GM18517 (cell line): ENCODE measurements around the gene LARGE1.

ENCODE experiments used
- ATAC-seq: cut with Tn5 transposase; IDR thresholded peaks from one replicate; pipeline ENCODE4 v1.9.1; 2021; ENCODE audit warnings: mild to moderate bottlenecking, moderate library complexity; ENCODE audit not compliant: unreplicated experiment

The LARGE1 gene

DNA sequence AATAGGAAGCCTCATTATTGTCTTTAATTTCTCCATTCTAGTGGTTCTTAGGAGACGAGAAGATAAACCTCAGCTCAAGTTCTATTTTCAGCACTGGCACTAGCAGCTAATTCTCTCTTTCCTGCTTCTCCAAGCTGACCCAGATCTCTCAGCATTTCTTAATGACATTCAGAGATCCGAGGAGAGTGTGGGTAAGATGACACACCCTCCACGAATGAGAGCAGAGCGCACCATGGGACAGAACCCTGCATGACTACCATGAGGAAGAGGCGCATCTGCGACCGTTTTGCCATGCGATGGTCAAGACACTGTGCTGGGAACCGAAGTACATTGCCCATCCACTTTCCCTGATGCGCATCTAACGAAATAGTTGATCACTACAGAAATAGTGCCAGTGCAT, 241.8 kb downstream of the LARGE1 start:
- no peak for ATAC-seq

DNA sequence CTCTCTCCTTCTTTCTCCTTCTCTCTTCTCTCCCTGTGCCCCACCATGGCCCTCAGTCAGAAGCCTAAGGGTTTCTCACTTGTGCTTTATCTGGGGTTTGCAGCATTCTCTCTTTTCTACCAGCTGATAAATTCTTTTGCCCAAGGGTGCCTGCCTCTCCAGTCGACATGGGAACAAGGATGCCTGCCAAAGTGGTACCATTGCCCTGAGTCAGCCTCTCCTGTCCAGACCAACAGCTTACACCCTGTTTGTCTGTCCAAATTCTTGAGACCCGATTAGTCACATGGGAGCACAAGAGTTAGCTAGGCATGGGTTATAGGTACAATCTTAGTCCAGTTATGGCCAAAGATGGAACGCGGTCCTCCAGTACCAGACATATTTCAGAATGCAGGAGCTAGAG, 242.7 kb downstream of the LARGE1 start:
- no peak for ATAC-seq

DNA sequence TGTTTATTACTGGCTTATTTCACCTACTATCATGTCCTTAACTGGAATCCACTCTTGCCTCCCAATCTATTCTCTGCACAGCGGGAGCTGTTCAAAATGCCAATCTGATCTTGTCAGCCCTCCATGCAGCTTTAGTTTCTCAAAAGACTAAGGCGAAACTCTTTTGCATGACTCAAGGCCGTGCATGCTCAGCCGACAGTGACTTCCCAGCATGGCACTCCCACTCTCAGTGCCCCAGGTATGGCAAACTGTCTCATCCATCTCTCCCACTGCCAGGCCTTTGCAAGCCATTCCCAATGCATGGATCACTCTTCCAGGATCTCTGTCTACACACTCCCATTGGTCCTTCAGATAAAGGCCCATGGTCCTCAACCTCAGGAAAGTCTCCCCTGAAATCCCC, 245.9 kb downstream of the LARGE1 start:
- ATAC-seq = no peak

DNA sequence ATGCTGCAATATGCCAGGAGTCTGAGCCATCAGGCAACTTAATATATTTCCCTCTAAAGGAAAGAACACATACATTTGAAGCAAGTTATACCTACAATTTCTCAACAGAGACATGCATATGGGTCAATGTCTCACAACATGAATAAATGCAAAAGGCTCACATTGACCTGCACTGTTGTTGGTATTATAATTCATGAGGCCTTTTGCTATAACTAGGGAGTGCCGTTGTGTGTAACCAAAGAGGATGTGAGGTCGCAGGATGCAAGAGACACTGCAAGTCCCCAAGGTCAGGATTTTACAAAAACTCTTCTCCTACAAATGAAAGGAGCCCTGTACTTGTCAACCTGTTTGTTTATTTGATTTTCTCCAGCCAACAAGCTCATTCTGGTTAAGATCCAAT, 250.5 kb downstream of the LARGE1 start:
- ATAC-seq = no peak

DNA sequence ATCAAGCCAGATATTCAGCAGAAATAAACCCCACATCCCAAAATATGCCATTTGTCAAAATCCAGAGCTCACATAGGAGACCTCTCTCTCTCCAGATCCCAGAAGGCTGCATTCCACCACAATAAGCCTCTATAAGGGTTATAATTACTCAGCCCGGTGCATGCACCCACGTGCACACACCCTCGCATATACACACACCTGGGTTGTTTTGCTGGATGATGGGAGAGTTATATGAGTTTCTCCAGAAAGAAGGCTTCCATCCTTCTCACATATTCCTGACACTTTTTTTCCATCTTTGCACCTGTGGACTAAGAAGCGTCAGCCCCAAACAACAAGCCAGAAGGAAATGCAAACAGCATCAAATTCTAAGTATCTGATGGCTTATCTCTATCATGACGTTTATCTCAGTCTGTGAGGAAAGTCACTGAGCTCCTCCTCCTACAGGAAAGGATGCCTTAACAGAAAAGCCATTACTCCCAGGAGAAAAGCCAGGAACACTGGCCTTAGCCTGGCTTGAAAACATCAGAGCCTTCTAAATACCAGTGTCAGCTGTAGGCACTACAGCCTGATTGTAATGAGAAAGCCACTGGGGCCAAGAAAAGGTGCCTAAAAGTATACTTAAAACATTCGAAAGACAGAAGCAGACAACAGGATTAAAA, 253.2 kb downstream of the LARGE1 start:
- ATAC-seq = no peak

DNA sequence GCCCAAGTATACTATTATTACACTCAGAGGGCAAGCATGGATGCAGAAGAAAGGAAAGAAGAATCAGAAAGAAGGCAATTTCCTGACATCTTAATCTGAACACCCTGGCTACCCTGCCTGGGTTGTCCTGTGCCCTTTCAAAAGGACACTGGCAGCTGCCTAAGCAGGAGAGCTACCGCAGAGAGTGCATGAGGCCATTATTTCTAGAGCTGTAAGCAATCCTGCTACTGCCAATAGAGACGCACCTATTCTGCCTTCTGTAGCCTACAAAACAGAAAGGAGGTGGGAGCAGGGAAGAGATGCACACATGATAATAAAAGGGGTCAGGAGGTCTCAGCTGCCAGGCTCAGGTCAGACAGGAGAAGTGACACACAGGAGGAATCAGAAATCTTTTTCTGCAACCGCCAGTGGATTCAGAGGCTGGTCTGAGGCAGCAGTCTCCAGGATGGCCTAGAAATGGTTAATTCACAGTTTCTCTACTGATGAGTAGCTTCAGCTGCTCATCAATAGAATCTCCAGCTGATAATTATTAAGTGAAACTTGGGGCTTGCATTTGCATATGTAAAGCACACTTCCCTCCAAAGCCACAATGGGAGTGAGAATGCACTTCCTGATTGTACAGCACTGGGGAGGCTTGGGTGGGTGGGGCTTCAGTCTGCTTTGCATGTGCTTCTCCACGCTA, 253.9 kb downstream of the LARGE1 start:
- ATAC-seq = no peak

GRCh38 chr22:33659448-33659847, 260.8 kb downstream of the LARGE1 start:
- no peak for ATAC-seq

DNA sequence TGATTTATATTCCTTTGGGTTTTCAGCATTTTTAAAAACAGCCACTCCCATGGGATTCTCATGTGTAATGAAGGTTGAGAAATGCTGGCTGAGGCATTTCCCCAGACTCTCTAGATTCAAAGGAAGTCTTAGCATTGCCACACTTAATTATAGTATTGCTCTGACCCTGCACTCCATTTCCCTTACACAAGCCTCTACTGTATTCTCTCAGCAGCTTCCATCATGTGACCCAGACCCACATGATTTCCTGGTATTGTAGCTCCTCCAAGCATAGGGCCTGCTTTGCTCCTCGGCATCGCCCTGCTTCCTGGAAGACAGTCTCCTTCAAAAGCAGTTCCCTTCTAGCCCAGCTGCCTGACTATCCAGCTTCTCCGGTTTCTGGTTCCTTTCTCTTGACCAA, 261.5 kb downstream of the LARGE1 start:
- no peak for ATAC-seq

DNA sequence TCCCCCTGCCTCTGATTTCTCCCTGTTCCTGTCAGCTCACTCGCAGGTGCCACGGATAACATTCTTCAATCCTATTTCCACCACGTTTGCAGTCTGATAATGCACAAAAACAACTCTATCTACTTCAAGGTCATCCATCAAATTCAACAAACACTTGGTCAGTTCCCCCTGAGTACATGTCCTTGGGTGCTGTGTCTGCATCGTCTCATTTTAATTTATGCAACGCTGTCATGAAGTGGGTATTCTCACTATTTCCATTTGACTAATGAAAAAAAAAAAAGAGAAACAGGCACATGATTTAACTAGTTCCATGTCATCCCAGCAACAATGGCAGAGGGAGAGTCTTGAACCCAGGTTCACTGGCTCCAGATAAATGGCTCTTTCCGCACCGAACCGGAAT, 262.6 kb downstream of the LARGE1 start:
- no peak for ATAC-seq

DNA sequence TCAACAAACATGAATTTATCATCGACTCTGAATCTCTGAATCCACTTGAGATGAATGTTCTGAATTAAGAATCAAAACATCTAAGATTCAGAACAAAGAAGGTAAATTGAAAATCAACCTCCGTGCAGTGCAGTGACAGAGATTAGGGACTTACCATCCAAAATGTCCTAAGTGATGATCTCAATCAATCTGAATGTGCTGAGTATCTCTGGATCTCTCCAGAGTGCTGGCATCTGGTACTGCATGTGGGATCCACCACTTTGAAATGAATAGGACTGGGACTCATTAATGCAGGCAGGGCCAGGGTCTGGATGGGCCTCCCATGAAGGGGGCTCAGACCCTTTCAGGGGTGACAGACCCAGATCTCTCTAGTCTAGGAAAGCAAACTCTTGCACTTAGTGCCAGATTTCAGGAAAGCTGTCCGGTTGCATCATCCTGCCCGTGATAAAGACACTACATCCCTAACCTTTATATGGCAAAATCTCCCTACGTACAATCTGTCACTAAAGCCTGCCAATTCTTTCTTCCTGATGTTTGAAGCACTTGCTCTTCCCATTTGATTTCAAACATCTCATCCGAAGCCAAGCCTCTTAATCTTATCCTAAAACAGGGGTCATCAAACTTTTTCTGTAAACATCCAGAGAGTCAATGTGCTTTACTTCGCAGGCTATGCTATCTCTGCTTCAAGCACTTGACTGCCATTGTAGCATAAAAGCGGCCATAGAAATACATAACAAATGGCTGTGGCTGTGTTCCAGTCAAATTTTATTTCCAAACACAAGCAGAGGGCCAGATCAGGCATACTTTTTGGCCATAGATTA, 263.3 kb downstream of the LARGE1 start:
- no peak for ATAC-seq

GRCh38 chr22:33654173-33654895, 265.9 kb downstream of the LARGE1 start:
- no peak for ATAC-seq

GRCh38 chr22:33653532-33654063, 266.7 kb downstream of the LARGE1 start:
- no peak for ATAC-seq

DNA sequence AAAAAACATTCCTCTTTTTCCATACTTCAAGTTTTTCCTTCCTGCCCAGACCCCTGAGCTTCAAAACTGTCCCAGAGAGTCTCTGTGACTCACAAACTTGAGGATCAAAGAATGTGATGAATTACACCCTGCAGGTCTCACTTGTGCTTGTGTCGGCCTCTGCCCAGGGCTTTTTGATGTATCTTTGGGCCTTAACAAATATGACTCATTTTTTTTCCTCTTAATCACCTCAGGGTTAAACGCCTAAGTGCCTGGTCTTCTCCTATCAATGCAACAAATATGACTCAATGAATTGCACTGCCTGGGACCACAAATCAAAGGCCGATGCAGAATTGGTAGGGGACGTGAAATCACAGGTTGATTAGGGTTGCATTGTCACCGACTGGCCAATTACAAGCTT, 267.7 kb downstream of the LARGE1 start:
- ATAC-seq = no peak

DNA sequence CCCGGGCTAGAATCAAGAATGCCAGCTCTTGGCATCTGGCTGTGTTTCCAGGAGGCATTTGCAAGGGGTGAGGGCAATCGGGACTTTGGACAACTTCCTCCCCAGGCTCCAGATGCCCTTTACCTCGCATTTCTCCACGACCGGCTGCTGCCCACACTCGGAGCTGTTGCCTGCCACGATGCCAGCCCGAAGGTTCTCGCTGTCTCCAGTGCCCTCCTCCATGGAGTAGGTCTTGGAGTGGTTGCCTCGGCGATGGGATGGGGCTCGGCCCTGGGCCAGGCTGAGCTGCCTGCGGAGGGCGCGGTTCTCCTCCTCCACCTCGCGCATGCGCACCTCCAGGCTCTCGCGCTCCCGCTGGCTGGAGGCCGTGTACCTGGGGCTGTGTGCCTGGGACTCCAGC, 270.0 kb downstream of the LARGE1 start:
- ATAC-seq = no peak

DNA sequence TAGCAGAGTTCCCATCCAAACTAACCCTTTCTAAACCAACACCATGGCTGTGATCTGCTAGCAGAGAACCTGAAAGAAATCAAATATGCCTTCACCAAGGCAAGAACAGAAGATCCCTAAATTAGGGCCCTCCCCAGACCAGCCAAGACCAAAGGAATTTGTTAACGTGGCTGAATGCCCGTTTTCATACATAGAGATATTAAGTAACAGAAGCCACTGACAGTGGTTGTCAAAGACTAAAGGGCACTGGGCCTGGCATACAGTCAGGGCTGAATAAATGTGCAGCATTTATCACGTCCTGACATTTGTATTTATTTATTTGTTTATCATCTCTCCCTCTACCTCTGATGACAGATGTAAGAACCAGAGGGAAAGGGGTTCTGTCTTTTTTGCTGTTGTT, 271.8 kb downstream of the LARGE1 start:
- no peak for ATAC-seq

DNA sequence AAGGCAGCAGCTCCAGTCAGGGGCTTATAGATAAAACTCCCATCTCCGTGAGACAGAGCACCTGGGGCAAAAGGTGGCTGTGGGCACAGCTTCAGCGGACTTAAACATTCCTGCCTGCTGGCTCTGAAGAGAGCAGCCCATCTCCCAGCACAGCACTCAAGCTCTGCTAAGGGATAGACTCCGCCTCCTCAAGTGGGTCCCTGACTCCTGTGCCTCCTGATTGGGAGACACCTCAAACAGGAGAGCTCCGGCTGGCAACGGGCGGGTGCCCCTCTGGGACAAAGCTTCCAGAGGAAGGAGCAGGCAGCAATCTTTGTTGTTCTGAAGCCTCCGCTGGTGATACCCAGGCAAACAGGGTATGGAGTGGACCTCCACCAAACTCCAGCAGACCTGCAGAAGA, 279.4 kb downstream of the LARGE1 start:
- no peak for ATAC-seq

DNA sequence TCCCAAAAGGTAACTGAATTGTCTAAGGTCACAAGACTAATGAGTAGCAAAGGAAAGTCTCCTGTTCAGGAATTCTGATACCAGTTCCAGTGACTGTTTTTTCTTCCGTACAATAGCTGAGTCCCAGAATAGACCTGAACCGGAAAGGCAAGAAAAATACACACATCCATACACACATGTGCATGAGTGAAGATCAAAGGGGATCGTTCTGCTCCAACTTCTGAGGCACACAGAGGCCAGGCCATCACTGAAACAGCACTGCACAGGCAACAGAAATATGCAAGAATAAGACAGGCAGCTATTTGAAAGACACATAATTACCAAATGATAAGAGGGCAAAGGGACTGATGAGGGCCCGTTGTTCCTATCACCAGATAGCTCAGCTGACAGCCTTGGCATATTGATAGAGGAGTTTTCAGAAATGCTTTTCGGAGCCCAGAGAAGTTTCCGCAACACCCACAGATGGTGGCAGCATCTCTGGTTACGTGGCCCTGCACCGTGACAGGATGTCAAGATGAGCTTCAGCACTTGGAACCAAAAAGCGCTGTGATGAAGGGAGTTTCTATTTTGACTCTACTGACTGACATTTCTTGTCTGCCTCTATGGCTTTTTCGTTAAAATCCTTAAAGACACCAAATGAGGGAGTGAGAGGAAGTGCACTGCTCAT, 280.6 kb downstream of the LARGE1 start:
- no peak for ATAC-seq

DNA sequence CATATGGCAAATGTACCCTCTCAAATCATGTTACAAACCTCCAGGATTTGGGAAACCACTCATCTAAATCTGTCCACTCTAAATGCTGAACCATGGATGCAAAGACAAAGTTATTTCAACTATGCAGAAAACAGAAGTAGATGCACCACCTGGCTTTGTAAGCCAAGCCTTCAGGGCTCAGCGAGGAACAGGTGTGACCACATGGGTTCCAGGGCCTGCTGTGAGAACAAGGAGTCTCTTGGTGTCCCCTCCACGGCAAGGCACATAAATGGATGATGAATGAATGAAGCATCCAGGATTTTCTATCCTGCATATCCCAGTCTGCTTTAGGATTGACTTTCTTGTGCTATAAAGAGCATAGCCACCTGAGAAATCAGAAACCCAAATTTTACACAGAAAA, 284.5 kb downstream of the LARGE1 start:
- no peak for ATAC-seq

GRCh38 chr22:33631777-33632176, 288.5 kb downstream of the LARGE1 start:
- no peak for ATAC-seq

- ATAC-seq = no peak
Observed at GRCh38 chr22:33625959-33626358, 294.3 kb downstream of the LARGE1 start.

GRCh38 chr22:33620085-33620484, 300.2 kb downstream of the LARGE1 start:
- no peak for ATAC-seq
